ENCODE data around the gene GPR78.

The GPR78 gene

GRCh38 chr4:8598391-8599090 lies 18.3 kb downstream of the GPR78 start:
- no peak for ATAC-seq
- no peak for TF ChIP-seq TCF4 (CRISPR knock-in tag; IDR thresholded peaks at IDR 0.05; ENCODE audit: borderline replicate concordance)
- no peak for TF ChIP-seq ZC3H10 (CRISPR knock-in tag; IDR thresholded peaks at IDR 0.05)
- TF ChIP-seq PATZ1 (CRISPR knock-in tag; IDR thresholded peaks at IDR 0.05; ENCODE audit: borderline replicate concordance): no peak
- TF ChIP-seq ESRRG (CRISPR knock-in tag; IDR thresholded peaks at IDR 0.05): no peak
- no peak for TF ChIP-seq CREB5 (CRISPR knock-in tag; IDR thresholded peaks at IDR 0.05; ENCODE audit: low read depth)
- TF ChIP-seq OSR1 (CRISPR knock-in tag; IDR thresholded peaks at IDR 0.05): no peak
- no peak for TF ChIP-seq CSRNP3 (CRISPR knock-in tag; IDR thresholded peaks at IDR 0.05)
- no peak for TF ChIP-seq ISL1 (CRISPR knock-in tag; IDR thresholded peaks at IDR 0.05)
- TF ChIP-seq BACH2 (CRISPR knock-in tag; IDR thresholded peaks at IDR 0.05; ENCODE audit: borderline replicate concordance): no peak
- TF ChIP-seq TSHZ2 (CRISPR knock-in tag; IDR thresholded peaks at IDR 0.05): no peak
- no peak for TF ChIP-seq ZFP30 (CRISPR knock-in tag; IDR thresholded peaks at IDR 0.05)
- TF ChIP-seq GLIS3 (CRISPR knock-in tag; IDR thresholded peaks at IDR 0.05): no peak
- no peak for TF ChIP-seq ARNTL (CRISPR knock-in tag; IDR thresholded peaks at IDR 0.05; ENCODE audit: borderline replicate concordance, low read depth)

- no peak for ATAC-seq
- TF ChIP-seq CSDC2 (CRISPR knock-in tag; IDR thresholded peaks at IDR 0.05) (no peak), CREB5 (CRISPR knock-in tag; IDR thresholded peaks at IDR 0.05; ENCODE audit: low read depth) (no peak), CSRNP3 (CRISPR knock-in tag; IDR thresholded peaks at IDR 0.05) (no peak), ZNF8 (CRISPR knock-in tag; IDR thresholded peaks at IDR 0.05) (no peak), OSR1 (CRISPR knock-in tag; IDR thresholded peaks at IDR 0.05) (no peak), BACH2 (CRISPR knock-in tag; IDR thresholded peaks at IDR 0.05; ENCODE audit: borderline replicate concordance) (no peak), TSHZ2 (CRISPR knock-in tag; IDR thresholded peaks at IDR 0.05) (no peak)
Measured at GRCh38 chr4:8599091-8599460, 18.9 kb downstream of the GPR78 start.
